K562 (cell line): Measurements from ENCODE around the gene NRG2.

ENCODE experiments used
- BMI1 ChIP-seq: fragments of 150-350 bp; IDR thresholded peaks from 2 replicates; pipeline ENCODE4 v1.6.1; 2014; ENCODE audit warnings: low read length
- DPF2 ChIP-seq: fragments of 450-650 bp; IDR thresholded peaks from 2 replicates; pipeline ENCODE4 v1.6.1; 2016
- HDAC1 ChIP-seq, 2 experiments: fragments of 450-650 bp; IDR thresholded peaks; 2 replicates each; pipeline ENCODE4 v1.6.1; 2016 to 2017; ENCODE audit warnings: inconsistent platforms in 1 of 2, mild to moderate bottlenecking in 1 of 2, moderate library complexity in 1 of 2
- NRF1 ChIP-seq, 2 experiments: fragments of 450-650 bp; IDR thresholded peaks in 1 of 2; conservative IDR thresholded peaks in 1 of 2; 2 replicates each; pipeline ENCODE4 v1.6.1; 2014; ENCODE audit warnings: mild to moderate bottlenecking in 2 of 2
- POLR2A ChIP-seq: fragments of 450-650 bp; conservative IDR thresholded peaks from 2 replicates; pipeline ENCODE4 v1.6.1; 2016
- PTRF ChIP-seq: fragments of 450-650 bp; IDR thresholded peaks from 2 replicates; pipeline ENCODE4 v1.6.1; 2016; ENCODE audit warnings: mild to moderate bottlenecking, missing genetic modification characterization, missing compliant biosample characterization
- RAD21 ChIP-seq, 2 experiments: fragments of 250-450 bp in 1 of 2; fragments of 450-650 bp in 1 of 2; sonication (Bioruptor Pico) in 1 of 2; formaldehyde crosslinking in 1 of 2; IDR thresholded peaks in 1 of 2; conservative IDR thresholded peaks in 1 of 2; 2 replicates each; pipeline versions ENCODE4 v1.4.0 to v1.8.0; 2020 to 2022; ENCODE audit warnings: mild to moderate bottlenecking in 2 of 2, moderate library complexity in 1 of 2
- ZNF217 ChIP-seq: sonication (generic); formaldehyde crosslinking; IDR thresholded peaks from 2 replicates; pipeline ENCODE4 v1.8.0; 2022; ENCODE audit warnings: mild to moderate bottlenecking, missing genetic modification reagents
- ZNF282 ChIP-seq: sonication (generic); formaldehyde crosslinking; IDR thresholded peaks from 2 replicates; pipeline ENCODE4 v1.8.1; 2023; ENCODE audit warnings: missing genetic modification reagents
- TF ChIP-seq, protein P1 (sequence below): sonication (generic); formaldehyde crosslinking; IDR thresholded peaks from 2 replicates; pipeline ENCODE4 v1.8.1; 2023; ENCODE audit warnings: mild to moderate bottlenecking, missing genetic modification reagents
- TF ChIP-seq, protein P2 (sequence below), 3 experiments: IDR thresholded peaks in 2 of 3; conservative IDR thresholded peaks in 1 of 3; 2 replicates each; pipeline ENCODE4 v1.5.1; 2011 to 2012; ENCODE audit warnings: low read length in 3 of 3, mild to moderate bottlenecking in 3 of 3, control low read depth in 2 of 3, improper control_type of control experiment in 1 of 3, inconsistent platforms in 1 of 3, low read depth in 1 of 3, mixed read lengths in 1 of 3, moderate library complexity in 1 of 3; ENCODE audit not compliant: insufficient read depth in 2 of 3

DNA sequence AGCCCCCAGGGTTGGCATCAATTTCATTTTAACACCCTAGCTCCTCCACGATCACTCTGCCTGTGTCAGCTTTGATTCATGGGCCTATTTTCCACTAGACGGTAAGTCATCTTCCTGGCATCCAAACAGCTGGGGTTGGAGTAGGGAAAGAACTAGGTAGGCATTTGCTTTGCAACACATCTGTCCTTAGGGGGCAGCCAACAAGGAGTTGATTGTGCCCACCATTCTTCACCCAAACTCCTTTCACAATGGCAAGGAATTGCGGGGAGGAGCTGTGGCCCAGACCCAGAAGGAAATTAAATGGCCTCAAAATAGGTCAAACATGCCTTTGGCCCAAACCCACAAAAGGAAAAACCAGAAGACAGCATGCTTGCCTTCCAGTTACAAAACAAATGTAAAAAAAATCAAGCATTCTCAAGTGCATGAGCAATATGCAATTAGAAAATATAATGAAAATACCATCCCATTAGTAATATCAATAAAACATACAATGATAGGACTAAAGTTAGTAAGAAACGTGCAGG lies 71.8 kb downstream of the NRG2 start:
- TF ChIP-seq HDAC1 (IDR thresholded peaks at IDR 0.05) (no peak), DPF2 (no peak), POLR2A (no peak), BMI1 (no peak), PTRF (no peak), RAD21 (CRISPR knock-in tag; conservative IDR thresholded peaks at IDR 0.05 in 1 of 2, IDR thresholded peaks at IDR 0.05 in 1 of 2) (no peak), NRF1 (conservative IDR thresholded peaks at IDR 0.05 in 1 of 2, IDR thresholded peaks at IDR 0.05 in 1 of 2) (no peak), ZNF282 (CRISPR knock-in tag) (no peak), ZNF217 (CRISPR knock-in tag) (no peak)
- TF ChIP-seq, protein P1, sequence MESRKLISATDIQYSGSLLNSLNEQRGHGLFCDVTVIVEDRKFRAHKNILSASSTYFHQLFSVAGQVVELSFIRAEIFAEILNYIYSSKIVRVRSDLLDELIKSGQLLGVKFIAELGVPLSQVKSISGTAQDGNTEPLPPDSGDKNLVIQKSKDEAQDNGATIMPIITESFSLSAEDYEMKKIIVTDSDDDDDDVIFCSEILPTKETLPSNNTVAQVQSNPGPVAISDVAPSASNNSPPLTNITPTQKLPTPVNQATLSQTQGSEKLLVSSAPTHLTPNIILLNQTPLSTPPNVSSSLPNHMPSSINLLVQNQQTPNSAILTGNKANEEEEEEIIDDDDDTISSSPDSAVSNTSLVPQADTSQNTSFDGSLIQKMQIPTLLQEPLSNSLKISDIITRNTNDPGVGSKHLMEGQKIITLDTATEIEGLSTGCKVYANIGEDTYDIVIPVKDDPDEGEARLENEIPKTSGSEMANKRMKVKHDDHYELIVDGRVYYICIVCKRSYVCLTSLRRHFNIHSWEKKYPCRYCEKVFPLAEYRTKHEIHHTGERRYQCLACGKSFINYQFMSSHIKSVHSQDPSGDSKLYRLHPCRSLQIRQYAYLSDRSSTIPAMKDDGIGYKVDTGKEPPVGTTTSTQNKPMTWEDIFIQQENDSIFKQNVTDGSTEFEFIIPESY (CRISPR knock-in tag), result no peak
- TF ChIP-seq, protein P2, sequence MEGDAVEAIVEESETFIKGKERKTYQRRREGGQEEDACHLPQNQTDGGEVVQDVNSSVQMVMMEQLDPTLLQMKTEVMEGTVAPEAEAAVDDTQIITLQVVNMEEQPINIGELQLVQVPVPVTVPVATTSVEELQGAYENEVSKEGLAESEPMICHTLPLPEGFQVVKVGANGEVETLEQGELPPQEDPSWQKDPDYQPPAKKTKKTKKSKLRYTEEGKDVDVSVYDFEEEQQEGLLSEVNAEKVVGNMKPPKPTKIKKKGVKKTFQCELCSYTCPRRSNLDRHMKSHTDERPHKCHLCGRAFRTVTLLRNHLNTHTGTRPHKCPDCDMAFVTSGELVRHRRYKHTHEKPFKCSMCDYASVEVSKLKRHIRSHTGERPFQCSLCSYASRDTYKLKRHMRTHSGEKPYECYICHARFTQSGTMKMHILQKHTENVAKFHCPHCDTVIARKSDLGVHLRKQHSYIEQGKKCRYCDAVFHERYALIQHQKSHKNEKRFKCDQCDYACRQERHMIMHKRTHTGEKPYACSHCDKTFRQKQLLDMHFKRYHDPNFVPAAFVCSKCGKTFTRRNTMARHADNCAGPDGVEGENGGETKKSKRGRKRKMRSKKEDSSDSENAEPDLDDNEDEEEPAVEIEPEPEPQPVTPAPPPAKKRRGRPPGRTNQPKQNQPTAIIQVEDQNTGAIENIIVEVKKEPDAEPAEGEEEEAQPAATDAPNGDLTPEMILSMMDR (IDR thresholded peaks at IDR 0.05 in 2 of 3, conservative IDR thresholded peaks at IDR 0.05 in 1 of 3; ENCODE audit: insufficient read depth in 2 of 3, low read depth in 1 of 3, low read length in 3 of 3), result no peak
